ENCODE measurements around the gene PRPF39.
"Not testable (repeated sequence)": the region's sequence is repeated elsewhere in the genome, so short reads cannot be mapped to it uniquely, and the experiment has no call there.

The PRPF39 gene

GRCh38 chr14:45136399-45136798 is 52.5 kb downstream of the PRPF39 start:
- no peak for DNase-seq

- no peak for DNase-seq
Measured at GRCh38 chr14:45140661-45141187, 56.8 kb downstream of the PRPF39 start.

- not testable (repeated sequence) for DNase-seq
Measured at GRCh38 chr14:45142083-45142482, 58.2 kb downstream of the PRPF39 start.

GRCh38 chr14:45144658-45145057 is 60.7 kb downstream of the PRPF39 start:
- DNase-seq, result no peak

GRCh38 chr14:45145214-45145613 is 61.3 kb downstream of the PRPF39 start:
- no peak for DNase-seq

- no peak for DNase-seq
Measured at GRCh38 chr14:45149602-45150001, 65.7 kb downstream of the PRPF39 start.

GRCh38 chr14:45150386-45150890 is 66.5 kb downstream of the PRPF39 start:
- DNase-seq, result no peak

GRCh38 chr14:45156067-45156466 is 72.2 kb downstream of the PRPF39 start:
- peak; percentile 23 for DNase-seq
